Naive thymus-derived CD8-positive, alpha-beta T cell (primary cell): ENCODE results near the gene BAIAP2L2. TPM values are rescaled to one million over a fixed set of nuclear protein-coding genes. Genes with fewer than 3 reads are reported as not detected.
"Not testable (repeated sequence)": the region's sequence is repeated elsewhere in the genome, so short reads cannot be mapped to it uniquely, and the experiment has no call there.

Experiments used
- ATAC-seq, 2 donors: fragments of 150-1000 bp; cut with Tn5 transposase in 1 of 2; sonication (Bioruptor Pico), chemical (Tn5 transposase) in 1 of 2; 1 replicate in 1 of 2; 2 replicates in 1 of 2; pipeline ENCODE4 v1.10.0; 2021; ENCODE audit warnings: mild to moderate bottlenecking in 2 of 2, moderate library complexity in 2 of 2
- POLR2A ChIA-PET: fragments of 350-600 bp; sonication (Branson Sonifier 250); formaldehyde crosslinking; loops from one replicate; lab custom pipeline; 2021; ENCODE audit warnings: antibody characterized with exemption; lab: Charles Lee
- DNase-seq, 10 donors: peaks; one replicate each; pipeline versions ENCODE4 v3.0.0 to v3.0.0-alpha.2; 2020 to 2022
- H3K27ac Mint-ChIP-seq, 10 donors: one replicate each; pipeline ENCODE4 v1.8.0; 2020 to 2022; ENCODE audit warnings: mild to moderate bottlenecking in 10 of 10, mixed read lengths in 10 of 10, moderate library complexity in 4 of 10, inconsistent platforms in 1 of 10
- H3K27me3 Mint-ChIP-seq, 5 donors: one replicate each; pipeline ENCODE4 v1.8.0; 2021 to 2022; ENCODE audit warnings: mixed read lengths in 5 of 5
- H3K36me3 Mint-ChIP-seq, 3 donors: one replicate each; pipeline ENCODE4 v1.8.0; 2020 to 2022; ENCODE audit warnings: mixed read lengths in 3 of 3, mild to moderate bottlenecking in 2 of 3, inconsistent platforms in 1 of 3
- H3K4me1 Mint-ChIP-seq, 4 donors: one replicate each; pipeline ENCODE4 v1.8.0; 2021 to 2022; ENCODE audit warnings: mixed read lengths in 4 of 4
- H3K4me3 Mint-ChIP-seq, 10 donors: one replicate each; pipeline ENCODE4 v1.8.0; 2020 to 2022; ENCODE audit warnings: mild to moderate bottlenecking in 10 of 10, mixed read lengths in 10 of 10, moderate library complexity in 6 of 10, inconsistent platforms in 1 of 10
- H3K9me3 Mint-ChIP-seq, 9 donors: one replicate each; pipeline ENCODE4 v1.8.0; 2020 to 2022; ENCODE audit warnings: mixed read lengths in 9 of 9, mild to moderate bottlenecking in 3 of 9, inconsistent platforms in 1 of 9, moderate library complexity in 1 of 9
- polyA plus RNA-seq, 3 donors: library from polyadenylated mRNA; unstranded; fragments of 300-500 nt; fragmentation: Illumina TruSeq; gene quantifications; one replicate each; pipeline ENCODE4 v1.2.3, GENCODE V29; 2021
- total RNA-seq, 8 experiments: library from RNA in 2 of 8; stranded (reverse) in 2 of 8; gene quantifications; one replicate each; pipeline ENCODE4 v1.2.3 and lab custom pipeline; 2021 to 2026

BAIAP2L2 gene
- total and polyA plus RNA-seq, 5 experiments from 2014 or later: 2.2 to 2.7 TPM; not detected in 3

- ATAC-seq (no peak), DNase-seq (no peak)
- H3K27ac Mint-ChIP-seq: no peak overlapping the region
- POLR2A ChIA-PET: no interaction called here
- H3K4me1 Mint-ChIP-seq: peaks cover 0 to 4% (median 0%) of the 10 kb centered on the region in 4 donors
- peaks cover 0 to 10% (median 2%) of the 10 kb centered on the region in 5 donors for H3K27me3 Mint-ChIP-seq
- H3K4me3 Mint-ChIP-seq: no peak overlapping the region
- no peaks in the 10 kb centered on the region for H3K9me3 Mint-ChIP-seq
- H3K36me3 Mint-ChIP-seq: no peaks in the 10 kb centered on the region
These were observed 67.1 kb downstream of the BAIAP2L2 start for GRCh38 chr22:38043151-38044039.

- no peak for DNase-seq
- Mint-ChIP-seq H3K4me3 (no peak overlapping the region), H3K27ac (peak overlapping the region in 1 of 10 donors; percentile 31), H3K36me3 (no peaks in the 10 kb centered on the region), H3K27me3 (peaks cover 0 to 9% (median 1%) of the 10 kb centered on the region in 5 donors), H3K9me3 (no peaks in the 10 kb centered on the region), H3K4me1 (peaks cover 0 to 4% (median 0%) of the 10 kb centered on the region in 4 donors)
- no peak for ATAC-seq
- POLR2A ChIA-PET: no interaction called here
These were observed 68.0 kb downstream of the BAIAP2L2 start for GRCh38 chr22:38042488-38042790.

GRCh38 chr22:38041760-38042487 lies 68.6 kb downstream of the BAIAP2L2 start:
- Mint-ChIP-seq H3K4me1 (peaks cover 0 to 4% (median 0%) of the 10 kb centered on the region in 4 donors), H3K27me3 (peaks cover 0 to 4% (median 0%) of the 10 kb centered on the region in 5 donors), H3K36me3 (no peaks in the 10 kb centered on the region), H3K4me3 (no peak overlapping the region), H3K27ac (peak overlapping the region in 2 of 10 donors; percentile 31 to 53), H3K9me3 (no peaks in the 10 kb centered on the region)
- POLR2A ChIA-PET: no interaction called here
- DNase-seq (no peak), ATAC-seq (no peak)

- no peaks in the 10 kb centered on the region for H3K9me3 Mint-ChIP-seq
- H3K27me3 Mint-ChIP-seq: peaks cover 0 to 3% (median 0%) of the 10 kb centered on the region in 5 donors
- H3K36me3 Mint-ChIP-seq: no peaks in the 10 kb centered on the region
- POLR2A ChIA-PET: interaction anchor here (0.6 kb wide), 1 partner anchor 166 kb away, joined by 3 read pairs; no protein-coding TSS in a partner anchor
- H3K27ac Mint-ChIP-seq: no peak overlapping the region
- no peak overlapping the region for H3K4me3 Mint-ChIP-seq
- ATAC-seq: no peak
- no peak for DNase-seq
- H3K4me1 Mint-ChIP-seq: peaks cover 0 to 4% (median 0%) of the 10 kb centered on the region in 4 donors
These were observed 69.3 kb downstream of the BAIAP2L2 start for GRCh38 chr22:38040953-38041759.

GRCh38 chr22:38038890-38039812 lies 71.3 kb downstream of the BAIAP2L2 start:
- DNase-seq (no peak), ATAC-seq (no peak)
- no peak overlapping the region for H3K27ac Mint-ChIP-seq
- no peaks in the 10 kb centered on the region for H3K36me3 Mint-ChIP-seq
- no peaks in the 10 kb centered on the region for H3K27me3 Mint-ChIP-seq
- no peak overlapping the region for H3K4me3 Mint-ChIP-seq
- H3K9me3 Mint-ChIP-seq: no peaks in the 10 kb centered on the region
- POLR2A ChIA-PET: interaction anchor here (1.0 kb wide), 1 partner anchor 85 kb away, joined by 3 read pairs; no protein-coding TSS in a partner anchor
- peaks cover 0 to 4% (median under 1%) of the 10 kb centered on the region in 4 donors for H3K4me1 Mint-ChIP-seq

GRCh38 chr22:38038426-38038825 lies 72.1 kb downstream of the BAIAP2L2 start:
- POLR2A ChIA-PET: no interaction called here
- ATAC-seq: no peak
- no peaks in the 10 kb centered on the region for H3K27me3 Mint-ChIP-seq
- H3K27ac Mint-ChIP-seq: no peak overlapping the region
- H3K36me3 Mint-ChIP-seq: no peaks in the 10 kb centered on the region
- no peak overlapping the region for H3K4me3 Mint-ChIP-seq
- H3K9me3 Mint-ChIP-seq: no peaks in the 10 kb centered on the region
- H3K4me1 Mint-ChIP-seq: peaks cover 0 to 4% (median 1%) of the 10 kb centered on the region in 4 donors
- no peak for DNase-seq

- DNase-seq, H3K36me3 Mint-ChIP-seq, H3K9me3 Mint-ChIP-seq, H3K4me1 Mint-ChIP-seq, POLR2A ChIA-PET, H3K4me3 Mint-ChIP-seq, H3K27ac Mint-ChIP-seq, ATAC-seq, H3K27me3 Mint-ChIP-seq: not testable (repeated sequence)
These were observed 72.9 kb downstream of the BAIAP2L2 start for GRCh38 chr22:38037367-38038150.

- H3K4me1 Mint-ChIP-seq: peaks cover 0 to 3% (median 0%) of the 10 kb centered on the region in 4 donors
- ATAC-seq (no peak), DNase-seq (no peak)
- H3K9me3 Mint-ChIP-seq: no peaks in the 10 kb centered on the region
- H3K27ac Mint-ChIP-seq: no peak overlapping the region
- no peaks in the 10 kb centered on the region for H3K36me3 Mint-ChIP-seq
- POLR2A ChIA-PET: no interaction called here
- H3K4me3 Mint-ChIP-seq: no peak overlapping the region
- no peaks in the 10 kb centered on the region for H3K27me3 Mint-ChIP-seq
These were observed 74.0 kb downstream of the BAIAP2L2 start for GRCh38 chr22:38036392-38037062.

- DNase-seq: no peak
- no peaks in the 10 kb centered on the region for H3K36me3 Mint-ChIP-seq
- no peak for ATAC-seq
- POLR2A ChIA-PET: no interaction called here
- no peak overlapping the region for H3K4me3 Mint-ChIP-seq
- H3K27ac Mint-ChIP-seq: no peak overlapping the region
- H3K4me1 Mint-ChIP-seq: peaks cover 0 to 3% (median 0%) of the 10 kb centered on the region in 4 donors
- H3K9me3 Mint-ChIP-seq: no peaks in the 10 kb centered on the region
- no peaks in the 10 kb centered on the region for H3K27me3 Mint-ChIP-seq
These were observed 75.0 kb downstream of the BAIAP2L2 start for GRCh38 chr22:38035530-38035885.
